Measurements from ENCODE around the gene NDUFB2.
A peak's percentile ranks its signal among the peaks of the same experiment; 100 is the strongest.

Gene NDUFB2

DNA sequence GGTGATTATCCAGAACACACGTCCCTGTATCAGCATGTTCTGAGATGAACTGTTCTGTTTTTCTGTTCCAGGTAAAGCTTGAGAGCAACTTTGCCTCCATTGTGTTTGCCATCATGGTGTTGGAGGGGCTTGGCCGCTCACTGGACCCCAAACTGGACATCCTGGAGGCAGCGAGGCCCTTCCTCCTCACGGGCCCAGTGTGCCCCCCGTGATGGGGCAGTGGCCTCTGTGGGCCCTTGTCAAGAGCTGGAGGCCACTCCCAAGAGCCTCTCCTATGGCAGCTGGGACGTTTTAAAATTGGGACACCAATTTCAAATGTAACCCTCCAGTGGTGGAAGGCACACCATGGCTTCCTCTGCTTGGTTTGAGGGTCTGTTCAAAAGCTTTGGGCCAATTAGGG lies 1.9 kb upstream of the NDUFB2 start:
- TF ChIP-seq, protein P1, sequence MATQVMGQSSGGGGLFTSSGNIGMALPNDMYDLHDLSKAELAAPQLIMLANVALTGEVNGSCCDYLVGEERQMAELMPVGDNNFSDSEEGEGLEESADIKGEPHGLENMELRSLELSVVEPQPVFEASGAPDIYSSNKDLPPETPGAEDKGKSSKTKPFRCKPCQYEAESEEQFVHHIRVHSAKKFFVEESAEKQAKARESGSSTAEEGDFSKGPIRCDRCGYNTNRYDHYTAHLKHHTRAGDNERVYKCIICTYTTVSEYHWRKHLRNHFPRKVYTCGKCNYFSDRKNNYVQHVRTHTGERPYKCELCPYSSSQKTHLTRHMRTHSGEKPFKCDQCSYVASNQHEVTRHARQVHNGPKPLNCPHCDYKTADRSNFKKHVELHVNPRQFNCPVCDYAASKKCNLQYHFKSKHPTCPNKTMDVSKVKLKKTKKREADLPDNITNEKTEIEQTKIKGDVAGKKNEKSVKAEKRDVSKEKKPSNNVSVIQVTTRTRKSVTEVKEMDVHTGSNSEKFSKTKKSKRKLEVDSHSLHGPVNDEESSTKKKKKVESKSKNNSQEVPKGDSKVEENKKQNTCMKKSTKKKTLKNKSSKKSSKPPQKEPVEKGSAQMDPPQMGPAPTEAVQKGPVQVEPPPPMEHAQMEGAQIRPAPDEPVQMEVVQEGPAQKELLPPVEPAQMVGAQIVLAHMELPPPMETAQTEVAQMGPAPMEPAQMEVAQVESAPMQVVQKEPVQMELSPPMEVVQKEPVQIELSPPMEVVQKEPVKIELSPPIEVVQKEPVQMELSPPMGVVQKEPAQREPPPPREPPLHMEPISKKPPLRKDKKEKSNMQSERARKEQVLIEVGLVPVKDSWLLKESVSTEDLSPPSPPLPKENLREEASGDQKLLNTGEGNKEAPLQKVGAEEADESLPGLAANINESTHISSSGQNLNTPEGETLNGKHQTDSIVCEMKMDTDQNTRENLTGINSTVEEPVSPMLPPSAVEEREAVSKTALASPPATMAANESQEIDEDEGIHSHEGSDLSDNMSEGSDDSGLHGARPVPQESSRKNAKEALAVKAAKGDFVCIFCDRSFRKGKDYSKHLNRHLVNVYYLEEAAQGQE (IDR thresholded peaks at IDR 0.05; ENCODE audit: insufficient read depth in 1 of 2, low read depth in 2 of 2, low read length in 2 of 2): no peak
- no peak for TF ChIP-seq TAF1 (IDR thresholded peaks at IDR 0.05; ENCODE audit: borderline replicate concordance, insufficient read depth, low read length)
- TF ChIP-seq FOXP2 (optimal IDR thresholded peaks at IDR 0.05; ENCODE audit: borderline replicate concordance, extremely low read depth, extremely low read length, insufficient read depth): no peak
- no peak for TF ChIP-seq POLR2AphosphoS5 (IDR thresholded peaks at IDR 0.05; ENCODE audit: low read depth, low read length)
- no peak for TF ChIP-seq SIN3A (IDR thresholded peaks at IDR 0.05; ENCODE audit: borderline replicate concordance, insufficient read depth, low read length)

DNA sequence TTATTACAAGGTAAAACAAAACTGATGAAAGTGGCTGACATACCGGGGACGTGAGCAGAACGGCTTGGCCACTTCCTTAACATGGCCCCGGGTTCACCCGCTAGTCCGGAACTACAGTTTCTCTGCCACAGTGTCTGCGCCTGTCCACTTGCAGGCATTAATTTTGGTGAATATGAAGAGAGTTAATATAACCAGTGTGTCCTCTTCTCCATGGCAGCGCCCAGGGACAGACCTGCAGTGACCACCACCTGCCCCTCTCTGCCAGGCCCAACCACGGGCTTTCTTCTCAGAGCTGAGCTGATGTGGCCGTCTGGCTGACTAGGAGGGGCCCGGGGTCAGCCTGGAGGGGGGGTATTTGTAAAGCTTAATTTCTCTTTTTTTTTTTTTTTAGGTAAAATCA lies 1.1 kb upstream of the NDUFB2 start:
- TF ChIP-seq, protein P1 (IDR thresholded peaks at IDR 0.05; ENCODE audit: insufficient read depth in 1 of 2, low read depth in 2 of 2, low read length in 2 of 2): no peak
- TF ChIP-seq POLR2AphosphoS5 (IDR thresholded peaks at IDR 0.05; ENCODE audit: low read depth, low read length): no peak
- no peak for TF ChIP-seq TAF1 (IDR thresholded peaks at IDR 0.05; ENCODE audit: borderline replicate concordance, insufficient read depth, low read length)
- TF ChIP-seq FOXP2 (optimal IDR thresholded peaks at IDR 0.05; ENCODE audit: borderline replicate concordance, extremely low read depth, extremely low read length, insufficient read depth): no peak
- no peak for TF ChIP-seq SIN3A (IDR thresholded peaks at IDR 0.05; ENCODE audit: borderline replicate concordance, insufficient read depth, low read length)

- TF ChIP-seq POLR2AphosphoS5 (IDR thresholded peaks at IDR 0.05; ENCODE audit: low read depth, low read length) (no peak; the same call in 1 of the 2 replicates), FOXP2 (optimal IDR thresholded peaks at IDR 0.05; ENCODE audit: borderline replicate concordance, extremely low read depth, extremely low read length, insufficient read depth) (peak; percentile 49), TAF1 (IDR thresholded peaks at IDR 0.05; ENCODE audit: borderline replicate concordance, insufficient read depth, low read length) (peak; percentile 78; the same call in 1 of the 2 replicates), SIN3A (IDR thresholded peaks at IDR 0.05; ENCODE audit: borderline replicate concordance, insufficient read depth, low read length) (no peak; the same call in 1 of the 2 replicates)
- TF ChIP-seq, protein P1 (IDR thresholded peaks at IDR 0.05; ENCODE audit: insufficient read depth in 1 of 2, low read depth in 2 of 2, low read length in 2 of 2): peak in 1 of 2 experiments; percentile 37; a peak in 1 of 4 replicates
Observed at GRCh38 chr7:140696024-140696679, 356 bp upstream of the NDUFB2 start.

DNA sequence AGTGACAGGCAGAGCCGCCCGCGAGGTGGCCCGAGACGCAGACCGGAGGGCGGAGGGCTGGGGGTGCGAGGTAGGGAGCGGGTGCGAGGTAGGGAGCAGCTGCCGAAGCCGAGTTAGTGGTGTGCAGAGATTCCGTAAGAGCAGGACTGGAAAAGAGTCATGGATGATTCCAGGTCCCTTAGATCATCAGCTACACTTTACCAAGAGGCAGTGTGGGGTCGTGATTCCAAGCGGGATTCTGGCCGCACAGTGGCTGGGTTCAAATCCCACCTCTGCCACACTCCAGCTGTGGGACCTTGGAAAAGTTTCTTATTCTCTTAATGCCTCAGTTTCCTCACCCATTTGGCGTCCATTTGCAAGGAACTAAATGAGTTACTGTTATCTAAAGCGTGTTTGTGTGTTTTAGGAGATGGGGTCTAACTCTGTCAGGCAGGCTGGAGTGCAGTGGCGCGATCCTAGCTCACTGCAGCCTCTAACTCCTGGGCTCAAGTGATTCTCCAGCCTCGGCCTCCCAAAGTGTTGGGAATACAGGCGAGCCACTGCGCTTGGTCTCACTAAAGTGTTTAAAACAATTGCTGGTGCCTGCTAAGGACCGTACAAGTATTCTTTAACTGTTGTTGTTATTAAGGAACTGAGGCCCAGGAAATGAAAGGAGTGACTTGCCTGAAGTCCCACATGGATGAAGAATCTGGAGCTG lies 1.1 kb downstream of the NDUFB2 start:
- TF ChIP-seq POLR2AphosphoS5 (IDR thresholded peaks at IDR 0.05; ENCODE audit: low read depth, low read length) (no peak), FOXP2 (optimal IDR thresholded peaks at IDR 0.05; ENCODE audit: borderline replicate concordance, extremely low read depth, extremely low read length, insufficient read depth) (no peak), TAF1 (IDR thresholded peaks at IDR 0.05; ENCODE audit: borderline replicate concordance, insufficient read depth, low read length) (no peak), SIN3A (IDR thresholded peaks at IDR 0.05; ENCODE audit: borderline replicate concordance, insufficient read depth, low read length) (no peak)
- TF ChIP-seq, protein P1 (IDR thresholded peaks at IDR 0.05; ENCODE audit: insufficient read depth in 1 of 2, low read depth in 2 of 2, low read length in 2 of 2): no peak

Data from PFSK-1 (cell line).